ENCODE results near the gene PRDM2. TPM values are rescaled to one million over a fixed set of nuclear protein-coding genes. Genes with fewer than 3 reads are reported as not detected.

The PRDM2 gene
- total and polyA plus RNA-seq, 4 donors: 11.1 to 58.7 (median 38.2) TPM

GRCh38 chr1:13802782-13803545 is 103.0 kb downstream of the PRDM2 start:
- Histone ChIP-seq H3K4me1 (ENCODE audit: control insufficient read depth in 1 of 2, insufficient read depth in 2 of 2, low read length in 2 of 2) (no peaks in the 10 kb centered on the region), H3K27me3 (ENCODE audit: control insufficient read depth in 1 of 2, insufficient read depth in 2 of 2, low read length in 1 of 2) (no peaks in the 10 kb centered on the region), H3K9me3 (ENCODE audit: control insufficient read depth, low read length) (no peaks in the 10 kb centered on the region), H3K27ac (ENCODE audit: low read depth in 1 of 2, low read length in 2 of 2) (no peak overlapping the region), H3K4me3 (ENCODE audit: low read length in 2 of 2) (no peak overlapping the region), H3K36me3 (ENCODE audit: control insufficient read depth in 1 of 2, insufficient read depth in 2 of 2, low read length in 1 of 2) (no peaks in the 10 kb centered on the region)
- intact Hi-C loops (cut with DNase I): no loop called here
- WGBS, 2 donors: 91 to 92% methylated on average over 19 of the region's 19 CpGs
- no peak for DNase-seq
- ATAC-seq (ENCODE audit: low FRiP score): no peak

GRCh38 chr1:13803546-13804239 is 103.7 kb downstream of the PRDM2 start:
- ATAC-seq (ENCODE audit: low FRiP score) (no peak), DNase-seq (no peak)
- no peak overlapping the region for H3K4me3 ChIP-seq (ENCODE audit: low read length in 2 of 2)
- intact Hi-C loops (cut with DNase I): no loop called here
- H3K27me3 ChIP-seq (ENCODE audit: control insufficient read depth in 1 of 2, insufficient read depth in 2 of 2, low read length in 1 of 2): no peaks in the 10 kb centered on the region
- no peak overlapping the region for H3K27ac ChIP-seq (ENCODE audit: low read depth in 1 of 2, low read length in 2 of 2)
- no peaks in the 10 kb centered on the region for H3K36me3 ChIP-seq (ENCODE audit: control insufficient read depth in 1 of 2, insufficient read depth in 2 of 2, low read length in 1 of 2)
- no peaks in the 10 kb centered on the region for H3K9me3 ChIP-seq (ENCODE audit: control insufficient read depth, low read length)
- WGBS, 2 donors: 87 to 91% methylated on average over 18 of the region's 18 CpGs
- H3K4me1 ChIP-seq (ENCODE audit: control insufficient read depth in 1 of 2, insufficient read depth in 2 of 2, low read length in 2 of 2): no peaks in the 10 kb centered on the region

GRCh38 chr1:13804240-13804633 is 104.2 kb downstream of the PRDM2 start:
- no peaks in the 10 kb centered on the region for H3K4me1 ChIP-seq (ENCODE audit: control insufficient read depth in 1 of 2, insufficient read depth in 2 of 2, low read length in 2 of 2)
- H3K9me3 ChIP-seq (ENCODE audit: control insufficient read depth, low read length): no peaks in the 10 kb centered on the region
- no peak overlapping the region for H3K27ac ChIP-seq (ENCODE audit: low read depth in 1 of 2, low read length in 2 of 2)
- WGBS, 2 donors: 84 to 89% methylated on average over 11 of the region's 11 CpGs
- no peak overlapping the region for H3K4me3 ChIP-seq (ENCODE audit: low read length in 2 of 2)
- DNase-seq (no peak), ATAC-seq (ENCODE audit: low FRiP score) (no peak)
- no peaks in the 10 kb centered on the region for H3K27me3 ChIP-seq (ENCODE audit: control insufficient read depth in 1 of 2, insufficient read depth in 2 of 2, low read length in 1 of 2)
- no peaks in the 10 kb centered on the region for H3K36me3 ChIP-seq (ENCODE audit: control insufficient read depth in 1 of 2, insufficient read depth in 2 of 2, low read length in 1 of 2)
- intact Hi-C loops (cut with DNase I): no loop called here

- no peak for DNase-seq
These were observed 105.4 kb downstream of the PRDM2 start for GRCh38 chr1:13805431-13805830.

GRCh38 chr1:13806108-13806507 is 106.1 kb downstream of the PRDM2 start:
- WGBS, 2 donors: 96 to 97% methylated on average over 12 to 13 of the region's 13 CpGs
- H3K27me3 ChIP-seq (ENCODE audit: control insufficient read depth in 1 of 2, insufficient read depth in 2 of 2, low read length in 1 of 2): no peaks in the 10 kb centered on the region
- DNase-seq (no peak), ATAC-seq (ENCODE audit: low FRiP score) (no peak)
- H3K9me3 ChIP-seq (ENCODE audit: control insufficient read depth, low read length): no peaks in the 10 kb centered on the region
- no peak overlapping the region for H3K4me3 ChIP-seq (ENCODE audit: low read length in 2 of 2)
- intact Hi-C loops (cut with DNase I): no loop called here
- H3K27ac ChIP-seq (ENCODE audit: low read depth in 1 of 2, low read length in 2 of 2): no peak overlapping the region
- H3K36me3 ChIP-seq (ENCODE audit: control insufficient read depth in 1 of 2, insufficient read depth in 2 of 2, low read length in 1 of 2): no peaks in the 10 kb centered on the region
- no peaks in the 10 kb centered on the region for H3K4me1 ChIP-seq (ENCODE audit: control insufficient read depth in 1 of 2, insufficient read depth in 2 of 2, low read length in 2 of 2)

More at GRCh38 chr1:13805431-13805830, 105.4 kb downstream of the PRDM2 start:
- H3K27ac ChIP-seq (ENCODE audit: low read depth in 1 of 2, low read length in 2 of 2): no peak overlapping the region
- no peaks in the 10 kb centered on the region for H3K4me1 ChIP-seq (ENCODE audit: control insufficient read depth in 1 of 2, insufficient read depth in 2 of 2, low read length in 2 of 2)
- H3K4me3 ChIP-seq (ENCODE audit: low read length in 2 of 2): no peak overlapping the region
- H3K36me3 ChIP-seq (ENCODE audit: control insufficient read depth in 1 of 2, insufficient read depth in 2 of 2, low read length in 1 of 2): no peaks in the 10 kb centered on the region
- H3K27me3 ChIP-seq (ENCODE audit: control insufficient read depth in 1 of 2, insufficient read depth in 2 of 2, low read length in 1 of 2): no peaks in the 10 kb centered on the region
- H3K9me3 ChIP-seq (ENCODE audit: control insufficient read depth, low read length): no peaks in the 10 kb centered on the region
- intact Hi-C loops (cut with DNase I): no loop called here
- 84 to 86% methylated on average over 5 of the region's 5 CpGs for WGBS, 2 donors
- no peak for ATAC-seq (ENCODE audit: low FRiP score)

GRCh38 chr1:13807209-13807608 is 107.2 kb downstream of the PRDM2 start:
- intact Hi-C loops (cut with DNase I): no loop called here
- no peak overlapping the region for H3K27ac ChIP-seq (ENCODE audit: low read depth in 1 of 2, low read length in 2 of 2)
- H3K36me3 ChIP-seq (ENCODE audit: control insufficient read depth in 1 of 2, insufficient read depth in 2 of 2, low read length in 1 of 2): no peaks in the 10 kb centered on the region
- ATAC-seq (ENCODE audit: low FRiP score) (no peak), DNase-seq (no peak)
- H3K4me3 ChIP-seq (ENCODE audit: low read length in 2 of 2): no peak overlapping the region
- WGBS, 2 donors: 63 to 73% methylated on average over 7 of the region's 7 CpGs
- no peaks in the 10 kb centered on the region for H3K9me3 ChIP-seq (ENCODE audit: control insufficient read depth, low read length)
- H3K27me3 ChIP-seq (ENCODE audit: control insufficient read depth in 1 of 2, insufficient read depth in 2 of 2, low read length in 1 of 2): no peaks in the 10 kb centered on the region
- no peaks in the 10 kb centered on the region for H3K4me1 ChIP-seq (ENCODE audit: control insufficient read depth in 1 of 2, insufficient read depth in 2 of 2, low read length in 2 of 2)

- Histone ChIP-seq H3K27ac (ENCODE audit: low read depth in 1 of 2, low read length in 2 of 2) (no peak overlapping the region), H3K9me3 (ENCODE audit: control insufficient read depth, low read length) (no peaks in the 10 kb centered on the region), H3K36me3 (ENCODE audit: control insufficient read depth in 1 of 2, insufficient read depth in 2 of 2, low read length in 1 of 2) (no peaks in the 10 kb centered on the region), H3K27me3 (ENCODE audit: control insufficient read depth in 1 of 2, insufficient read depth in 2 of 2, low read length in 1 of 2) (no peaks in the 10 kb centered on the region), H3K4me3 (ENCODE audit: low read length in 2 of 2) (no peak overlapping the region), H3K4me1 (ENCODE audit: control insufficient read depth in 1 of 2, insufficient read depth in 2 of 2, low read length in 2 of 2) (no peaks in the 10 kb centered on the region)
- 75 to 76% methylated on average over 7 of the region's 7 CpGs for WGBS, 2 donors
- no peak for DNase-seq
- intact Hi-C loops (cut with DNase I): no loop called here
- no peak for ATAC-seq (ENCODE audit: low FRiP score)
These were observed 108.7 kb downstream of the PRDM2 start for GRCh38 chr1:13808729-13809131.

GRCh38 chr1:13809461-13810159 is 109.6 kb downstream of the PRDM2 start:
- Histone ChIP-seq H3K36me3 (ENCODE audit: control insufficient read depth in 1 of 2, insufficient read depth in 2 of 2, low read length in 1 of 2) (no peaks in the 10 kb centered on the region), H3K27ac (ENCODE audit: low read depth in 1 of 2, low read length in 2 of 2) (no peak overlapping the region), H3K4me1 (ENCODE audit: control insufficient read depth in 1 of 2, insufficient read depth in 2 of 2, low read length in 2 of 2) (no peaks in the 10 kb centered on the region), H3K4me3 (ENCODE audit: low read length in 2 of 2) (no peak overlapping the region), H3K9me3 (ENCODE audit: control insufficient read depth, low read length) (no peaks in the 10 kb centered on the region), H3K27me3 (ENCODE audit: control insufficient read depth in 1 of 2, insufficient read depth in 2 of 2, low read length in 1 of 2) (no peaks in the 10 kb centered on the region)
- 91 to 93% methylated on average over 15 of the region's 15 CpGs for WGBS, 2 donors
- DNase-seq (no peak), ATAC-seq (ENCODE audit: low FRiP score) (no peak)
- intact Hi-C loops (cut with DNase I): loop anchor here in 1 of 2 donors (10.0 kb wide), 1 partner anchor 145 kb away; no protein-coding TSS in a partner anchor
